GM18499 (cell line): ENCODE data around the gene HMX1.
A peak's percentile ranks its signal among the peaks of the same experiment; 100 is the strongest.

Source experiments
- ATAC-seq: cut with Tn5 transposase; IDR thresholded peaks from one replicate; pipeline ENCODE4 v1.9.1; 2021; ENCODE audit warnings: moderate number of reproducible peaks; ENCODE audit not compliant: insufficient read depth, unreplicated experiment

Gene HMX1

DNA sequence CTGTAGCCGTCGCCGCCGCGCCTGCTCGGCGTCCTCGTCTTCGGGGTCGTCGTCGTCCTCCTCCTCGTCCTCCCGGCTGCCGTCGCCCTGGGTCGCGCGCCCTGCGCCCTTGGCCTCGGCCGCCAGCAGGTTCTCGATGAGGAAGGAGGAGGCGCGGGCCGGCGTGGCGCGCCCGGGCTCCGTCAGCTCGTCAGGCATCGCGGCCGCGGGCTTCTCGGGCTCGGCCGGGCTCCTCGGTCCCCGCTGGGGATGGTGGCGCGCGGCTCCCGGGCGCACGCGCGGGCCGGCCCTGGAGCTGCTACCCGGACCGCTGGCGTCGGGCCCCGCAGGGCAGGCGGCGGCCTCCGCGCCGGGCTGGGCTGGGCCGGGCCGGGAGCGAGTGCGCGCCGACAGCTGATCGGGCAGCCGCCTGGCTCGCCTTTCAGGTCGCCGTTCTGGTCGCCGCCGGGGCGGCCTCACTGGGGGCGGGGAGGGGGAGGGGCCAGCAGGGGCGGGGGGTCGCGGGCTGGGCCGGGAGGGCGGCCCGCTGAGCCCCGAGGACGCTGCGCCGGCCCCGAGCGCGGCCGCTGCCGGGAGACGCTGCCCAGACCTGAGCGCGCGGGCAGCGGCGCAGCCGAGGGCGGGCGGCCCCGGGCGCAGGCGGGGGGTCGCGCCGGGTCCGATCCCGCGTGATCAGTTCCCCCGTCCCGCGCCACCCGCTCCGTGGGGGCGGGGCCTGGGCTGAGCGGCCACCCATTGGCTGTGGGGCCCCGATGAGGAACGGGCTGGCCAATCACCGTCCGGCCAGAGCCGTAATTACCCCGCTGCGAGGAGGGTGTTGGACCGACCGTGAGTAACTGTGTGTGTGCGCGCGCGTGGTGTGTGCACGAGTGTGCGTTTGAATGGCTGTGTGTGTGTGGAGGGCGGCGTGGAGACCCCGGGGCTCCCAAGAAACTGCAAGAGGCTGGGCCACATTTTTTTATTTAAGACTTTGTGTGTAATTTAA, at the start of gene HMX1:
Gene HMX1 (minus strand): TSS at position 423 of the 985 bp plus-strand sequence. CDS start 225 bp downstream, at position 198.
- ATAC-seq: no peak

- ATAC-seq: no peak
Measured at GRCh38 chr4:8920969-8921368, 49.3 kb upstream of the HMX1 start.

- ATAC-seq: no peak
Measured at GRCh38 chr4:8920289-8920965, 48.8 kb upstream of the HMX1 start.

- no peak for ATAC-seq
Measured at GRCh38 chr4:8919651-8920288, 48.1 kb upstream of the HMX1 start.

DNA sequence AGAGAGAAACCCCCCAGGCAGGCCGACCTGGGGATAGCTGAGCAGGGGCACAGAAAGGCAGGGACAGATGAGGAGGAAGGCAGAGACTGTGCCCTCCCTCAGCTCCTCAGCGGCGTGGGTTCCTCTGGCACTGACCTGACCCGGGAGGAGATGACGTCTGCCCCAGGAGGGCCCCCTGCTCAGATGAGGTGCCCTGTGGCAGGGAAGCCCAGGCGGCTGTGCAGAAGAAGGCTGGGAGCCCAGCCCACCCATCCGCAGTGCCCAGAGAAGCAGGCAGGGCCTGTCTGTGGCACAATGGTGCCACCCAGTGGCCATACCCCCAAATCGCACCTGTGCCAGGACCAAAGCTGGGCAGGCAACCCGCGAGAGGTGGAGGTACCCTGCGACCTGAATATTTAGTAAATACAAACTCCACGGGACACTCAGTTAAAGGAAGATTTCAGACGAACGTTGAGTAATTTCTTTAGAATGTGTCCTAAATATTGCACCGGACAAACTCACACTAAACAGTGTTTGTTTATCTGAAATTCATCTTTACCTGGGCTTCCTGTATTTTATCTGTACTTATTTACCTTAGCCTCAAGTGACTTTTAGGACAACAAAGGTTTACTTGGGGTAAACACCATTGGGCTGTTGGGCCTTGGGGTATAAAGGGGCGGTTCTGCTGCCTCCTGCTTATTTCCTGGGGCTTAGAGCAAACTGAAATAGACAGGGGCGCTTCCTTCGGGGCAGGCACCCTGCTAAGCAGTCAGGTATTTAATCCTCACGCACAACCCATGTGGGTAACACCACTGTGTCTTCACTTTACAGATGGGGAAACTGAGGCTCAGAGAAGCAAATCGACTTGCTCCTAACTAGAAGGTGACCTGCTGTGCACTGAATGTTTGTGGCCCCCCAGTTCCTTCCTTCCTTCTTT, 46.5 kb upstream of the HMX1 start:
- ATAC-seq: peak; percentile 70

- ATAC-seq: no peak
Measured at GRCh38 chr4:8917321-8917811, 45.7 kb upstream of the HMX1 start.

GRCh38 chr4:8916906-8917305, 45.3 kb upstream of the HMX1 start:
- no peak for ATAC-seq

GRCh38 chr4:8916351-8916885, 44.8 kb upstream of the HMX1 start:
- no peak for ATAC-seq

DNA sequence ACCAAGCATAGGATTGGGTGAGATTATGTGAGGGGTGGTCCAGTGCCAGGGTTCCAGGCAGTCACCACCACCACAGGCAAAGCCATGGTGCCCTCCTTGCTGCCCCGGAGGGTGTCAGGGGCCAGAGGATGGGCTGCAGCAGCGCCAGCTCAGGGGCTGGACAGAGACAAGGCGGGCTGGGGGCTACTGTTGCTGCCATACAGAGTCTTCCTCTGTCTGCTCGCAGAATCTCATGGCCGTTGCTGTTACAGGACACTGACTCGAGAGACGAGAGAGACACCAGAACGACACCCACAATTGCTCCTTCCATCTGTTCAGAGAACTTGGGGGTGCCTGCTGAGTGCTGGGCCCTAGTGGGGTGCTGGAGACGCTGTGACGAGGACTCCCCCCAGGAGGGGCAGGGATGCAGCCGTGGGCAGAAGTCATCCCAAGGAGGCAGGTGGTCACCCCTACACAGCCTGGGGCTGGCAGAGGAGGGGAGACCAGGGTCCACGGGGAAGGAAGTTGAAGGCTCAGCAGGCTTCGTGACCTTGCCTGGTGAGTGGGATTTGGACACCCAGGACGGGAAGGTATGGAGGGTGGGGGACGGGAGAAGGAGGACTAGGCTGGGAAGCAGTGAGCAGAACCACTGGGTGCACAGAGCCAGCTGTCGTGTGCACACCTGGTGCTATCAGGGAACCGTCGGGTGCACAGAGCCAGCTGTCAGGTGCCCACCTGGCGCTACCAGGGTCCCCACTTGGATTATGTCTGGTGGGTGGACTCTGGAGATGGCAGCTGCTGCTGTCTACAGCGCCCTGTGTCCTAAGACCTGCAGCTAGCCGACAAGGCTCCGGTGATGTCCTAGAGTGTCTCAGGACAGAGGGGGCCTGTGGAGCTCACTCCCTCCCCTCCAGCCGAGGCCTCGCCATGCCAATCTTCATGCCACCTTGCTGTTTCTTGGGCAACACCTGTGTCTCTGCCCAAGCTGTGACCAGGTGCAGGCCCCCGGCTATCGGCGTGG, 43.9 kb upstream of the HMX1 start:
- no peak for ATAC-seq

DNA sequence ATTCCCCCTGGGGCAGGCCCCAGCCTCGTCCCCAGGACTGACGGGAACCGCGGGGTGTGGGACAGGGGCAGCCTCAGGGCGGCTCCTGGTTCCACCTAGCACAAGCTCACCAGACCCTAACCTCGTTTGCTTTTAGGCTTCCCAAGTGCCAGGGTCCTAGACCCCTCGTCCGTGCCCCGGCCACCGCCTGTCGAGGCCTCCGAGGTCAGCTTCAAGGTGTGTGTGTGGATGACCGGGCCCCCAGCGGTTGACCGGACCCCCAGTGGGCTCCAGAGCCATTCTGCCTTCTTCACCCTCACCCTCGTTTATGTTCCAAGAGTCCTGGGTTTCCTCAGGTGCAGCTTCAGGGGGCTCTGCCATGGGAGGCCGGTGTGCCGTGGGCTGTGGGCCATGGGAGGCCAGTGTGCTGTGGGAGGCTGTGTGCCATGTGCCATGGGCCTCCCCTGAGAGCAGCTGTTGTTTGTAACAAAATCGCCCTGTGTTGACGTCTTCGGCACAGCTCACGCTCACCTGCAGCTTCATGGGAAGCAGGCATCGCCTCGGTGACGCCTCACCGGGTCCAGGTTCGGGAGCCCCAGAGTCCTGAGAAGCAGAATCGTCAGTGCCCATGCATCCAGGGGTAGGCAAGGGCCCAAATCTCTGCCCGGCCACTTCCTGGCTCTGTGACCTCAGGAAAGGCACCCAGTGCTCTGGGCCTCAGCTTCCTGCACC, 43.0 kb upstream of the HMX1 start:
- ATAC-seq: no peak

DNA sequence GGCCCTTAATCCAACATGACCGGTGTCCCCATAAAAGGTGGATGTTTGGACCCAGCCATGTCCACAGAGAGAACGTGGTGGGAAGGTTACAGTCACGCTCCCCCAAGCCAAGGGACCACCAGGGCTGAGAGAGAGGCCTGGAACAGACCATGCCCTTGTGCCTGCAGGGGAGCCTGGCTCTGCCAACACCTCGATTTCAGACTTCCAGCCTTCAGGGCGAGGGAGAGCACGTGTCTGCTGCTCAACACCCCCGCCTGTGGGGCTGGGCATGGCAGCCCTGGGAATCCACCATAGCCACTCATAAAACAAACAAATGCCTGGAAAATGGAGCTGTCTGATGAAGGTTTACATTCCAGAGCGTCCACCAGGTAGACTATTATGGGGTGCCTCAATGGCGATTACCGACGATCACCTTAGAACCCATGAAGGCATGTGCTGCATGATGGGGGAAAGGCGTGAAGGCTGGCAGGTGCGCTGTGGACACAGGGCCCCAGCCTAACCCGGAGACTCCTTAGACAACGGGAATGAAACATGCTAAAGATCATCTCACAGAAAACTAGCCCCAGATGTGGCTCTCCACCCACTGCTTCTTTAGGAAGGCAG, 42.3 kb upstream of the HMX1 start:
- ATAC-seq: no peak

DNA sequence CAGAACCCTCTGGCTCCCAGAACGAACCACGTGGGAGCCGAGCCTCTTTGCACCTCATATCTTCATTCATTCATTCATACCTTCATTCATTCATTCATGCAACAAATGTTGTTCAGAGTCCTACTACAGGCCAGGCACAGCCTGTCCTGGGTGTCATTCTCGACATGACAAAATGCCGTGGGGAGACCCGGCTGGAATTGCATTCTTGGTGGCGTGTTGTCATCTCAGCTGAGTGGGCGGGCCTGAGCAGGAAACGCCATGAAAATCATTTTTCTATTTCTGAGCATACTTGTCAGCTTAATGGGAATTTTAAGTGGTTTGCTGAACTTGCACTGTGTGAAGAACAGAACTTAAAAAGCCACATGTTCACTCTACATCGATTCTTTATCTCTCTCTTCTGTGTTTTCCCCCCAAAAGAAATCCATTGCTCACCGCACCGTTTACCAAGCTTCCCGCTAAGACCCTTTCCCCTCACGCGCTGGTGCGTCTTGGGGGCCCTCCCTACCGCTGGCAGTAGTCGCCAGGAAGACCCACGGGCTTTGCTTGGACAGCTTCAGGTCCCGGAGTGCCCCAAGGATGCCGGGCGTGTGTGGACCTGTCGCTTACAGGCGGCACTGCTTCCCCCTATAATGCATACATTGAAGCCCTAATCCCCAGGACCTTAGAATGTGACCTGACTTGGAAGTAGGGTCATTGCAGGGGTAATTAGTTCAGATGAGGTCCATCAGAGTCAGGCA, 41.6 kb upstream of the HMX1 start:
- no peak for ATAC-seq

GRCh38 chr4:8912506-8912905, 40.9 kb upstream of the HMX1 start:
- no peak for ATAC-seq

DNA sequence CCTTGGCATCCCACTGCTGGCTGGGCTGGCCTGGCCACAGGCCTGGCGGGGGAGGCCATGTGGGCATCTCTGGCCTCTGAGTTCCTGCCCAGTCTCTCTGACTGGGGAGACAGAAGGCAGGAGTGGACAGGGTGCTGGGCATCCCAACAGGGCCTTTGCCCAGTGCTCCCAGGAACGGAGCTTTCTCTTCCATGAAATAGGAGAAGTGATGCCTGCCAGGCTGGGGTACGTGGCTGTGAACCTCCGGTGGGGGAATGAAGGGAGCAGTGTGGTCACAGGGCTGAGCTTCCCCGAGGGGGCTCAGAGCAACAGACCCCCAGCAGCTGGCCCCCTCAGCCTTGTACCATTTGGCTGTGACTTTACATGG, 40.4 kb upstream of the HMX1 start:
- no peak for ATAC-seq

DNA sequence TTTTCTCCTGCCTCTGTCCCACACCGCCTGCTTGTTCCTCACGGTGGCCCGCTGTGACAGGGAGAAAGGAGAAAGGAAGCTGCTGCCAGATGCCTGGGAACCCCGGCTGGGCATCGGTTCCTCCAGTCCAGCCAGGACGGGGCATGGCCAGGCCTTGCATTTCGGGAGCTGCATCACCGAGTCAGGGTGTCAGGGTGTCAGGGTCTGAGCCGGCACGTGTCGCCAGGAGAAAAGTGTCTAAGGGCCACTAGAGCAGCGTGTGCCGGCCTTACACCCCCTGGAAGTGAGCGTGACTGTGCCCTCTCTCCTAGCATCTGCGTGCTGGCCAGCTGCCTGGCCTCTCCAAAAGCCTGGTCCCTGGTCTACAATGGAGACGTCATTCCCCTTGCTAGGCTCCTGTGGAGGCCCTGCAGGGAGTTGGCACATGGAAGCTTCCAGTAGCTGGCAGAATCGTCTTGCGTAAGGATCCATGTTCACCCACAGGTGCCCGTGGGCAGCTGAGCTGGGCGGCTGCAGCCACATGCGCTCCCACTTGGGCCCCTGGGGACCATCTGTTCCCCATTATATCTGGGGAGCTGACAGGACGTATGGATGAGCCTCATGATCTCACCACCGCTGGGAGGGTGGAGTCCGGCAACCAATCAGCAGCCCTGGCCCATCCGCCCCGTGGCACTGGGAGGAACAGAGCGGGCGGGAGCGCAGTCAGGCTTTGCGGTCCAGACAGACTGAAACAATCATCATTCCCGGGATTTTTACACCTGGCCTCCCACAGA, 39.9 kb upstream of the HMX1 start:
- ATAC-seq: no peak

- ATAC-seq: no peak
Measured at GRCh38 chr4:8910822-8911315, 39.2 kb upstream of the HMX1 start.
